HUES48 (cell line): Measurements from ENCODE around the gene PAPPA.

Experiments used
- H3K27ac ChIP-seq: one replicate; pipeline ENCODE4 v1.7.0; 2013; ENCODE audit warnings: low read depth, low read length, inconsistent platforms
- H3K27me3 ChIP-seq: 2 replicates; pipeline ENCODE4 v1.6.1; 2013; ENCODE audit warnings: mild to moderate bottlenecking, low read length; ENCODE audit not compliant: control insufficient read depth, insufficient read depth
- H3K36me3 ChIP-seq: 2 replicates; pipeline ENCODE4 v1.6.1; 2013; ENCODE audit warnings: low read length; ENCODE audit not compliant: control insufficient read depth, insufficient read depth
- H3K4me1 ChIP-seq: 2 replicates; pipeline ENCODE4 v1.6.1; 2013; ENCODE audit warnings: mild to moderate bottlenecking, low read length; ENCODE audit not compliant: control insufficient read depth, insufficient read depth
- H3K4me3 ChIP-seq: 2 replicates; pipeline ENCODE4 v1.5.1; 2013; ENCODE audit warnings: mild to moderate bottlenecking, low read depth, low read length
- H3K9ac ChIP-seq: 2 replicates; pipeline ENCODE4 v1.6.1; 2013; ENCODE audit warnings: mild to moderate bottlenecking, low read depth, low read length, moderate library complexity
- H3K9me3 ChIP-seq: 2 replicates; pipeline ENCODE4 v1.6.1; 2013; ENCODE audit warnings: low read length; ENCODE audit not compliant: control insufficient read depth, insufficient read depth

Gene PAPPA

DNA sequence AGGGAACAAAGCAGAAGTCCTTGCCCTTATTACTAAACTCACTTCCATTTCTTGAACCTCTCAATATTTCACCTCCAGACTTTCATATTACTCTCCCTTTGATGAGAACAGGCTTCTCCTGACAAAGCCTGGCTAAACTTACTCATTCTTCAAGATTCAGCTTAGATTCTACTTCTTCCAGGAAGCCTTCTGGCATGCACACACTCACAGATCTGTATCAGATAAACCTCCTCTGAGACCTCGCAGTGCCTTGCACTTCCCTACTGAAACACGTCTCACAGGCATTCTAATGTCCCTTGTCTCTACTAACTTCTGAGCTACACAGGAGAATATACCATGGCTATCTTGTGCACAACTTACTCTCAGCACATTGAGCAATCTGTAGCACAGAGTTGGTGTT lies 16.6 kb upstream of the PAPPA start:
- no peaks in the 10 kb centered on the region for H3K9me3 ChIP-seq
- H3K4me1 ChIP-seq = no peaks in the 10 kb centered on the region
- H3K27me3 ChIP-seq = no peaks in the 10 kb centered on the region
- H3K9ac ChIP-seq = no peak overlapping the region
- H3K36me3 ChIP-seq = no peaks in the 10 kb centered on the region
- no peak overlapping the region for H3K27ac ChIP-seq
- H3K4me3 ChIP-seq = no peak overlapping the region

DNA sequence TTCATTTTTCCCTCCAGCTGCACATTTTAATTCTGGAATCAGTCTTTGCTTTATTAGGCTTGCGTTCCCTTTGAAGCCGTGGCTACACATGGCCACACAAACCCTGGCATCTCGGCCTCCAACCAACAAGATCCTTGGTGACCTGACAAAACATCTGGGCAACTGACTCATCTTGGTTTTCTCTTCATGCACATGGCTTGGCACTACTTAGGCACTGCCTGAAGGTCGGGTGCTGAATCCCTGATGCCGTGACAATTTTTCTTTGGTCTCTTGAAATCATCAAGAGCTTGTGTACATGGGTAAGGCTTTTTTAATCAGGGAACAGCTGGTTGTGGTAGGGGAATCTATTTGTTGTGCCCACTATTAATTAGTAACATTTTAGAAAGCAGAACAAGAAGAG lies 16.0 kb upstream of the PAPPA start:
- Histone ChIP-seq H3K9ac (no peak overlapping the region), H3K9me3 (no peaks in the 10 kb centered on the region), H3K36me3 (no peaks in the 10 kb centered on the region), H3K4me1 (no peaks in the 10 kb centered on the region), H3K27me3 (no peaks in the 10 kb centered on the region), H3K27ac (no peak overlapping the region), H3K4me3 (no peak overlapping the region)

DNA sequence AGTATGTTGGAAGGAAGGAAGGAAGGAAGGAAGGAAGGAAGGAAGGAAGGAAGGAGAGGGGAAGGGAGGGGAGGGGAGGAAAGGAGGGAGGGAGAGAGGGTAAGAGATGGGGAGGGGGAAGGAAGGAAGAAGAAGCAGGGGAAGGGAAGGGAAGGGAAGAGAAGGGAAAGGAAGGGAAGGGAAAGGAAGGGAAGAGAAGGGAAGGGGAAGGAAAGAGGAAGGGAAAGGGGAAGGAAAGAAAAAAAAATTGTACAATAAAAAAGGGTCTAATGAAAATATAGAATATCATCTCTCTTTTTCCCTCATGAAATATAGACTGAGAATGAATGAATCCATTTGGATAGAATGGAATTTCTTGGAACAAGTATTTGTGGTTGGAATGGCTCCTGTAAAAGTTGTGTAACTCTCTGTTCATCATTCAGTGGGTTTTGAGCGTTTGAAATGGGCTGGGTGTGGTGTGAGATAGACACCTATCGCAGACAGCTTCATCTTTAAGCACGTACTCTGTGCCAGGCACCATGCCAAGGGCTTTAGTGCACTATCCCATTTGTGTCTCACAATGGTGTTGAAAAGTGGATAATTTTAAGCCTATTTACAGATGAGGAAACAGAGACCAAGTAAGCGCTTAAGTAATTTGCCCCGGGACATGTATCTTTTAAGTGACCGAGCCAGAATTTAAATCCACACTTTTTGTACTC lies 11.6 kb upstream of the PAPPA start:
- Histone ChIP-seq H3K9ac (no peak overlapping the region), H3K9me3 (no peaks in the 10 kb centered on the region), H3K4me1 (no peaks in the 10 kb centered on the region), H3K27me3 (no peaks in the 10 kb centered on the region), H3K27ac (no peak overlapping the region), H3K4me3 (no peak overlapping the region), H3K36me3 (no peaks in the 10 kb centered on the region)

DNA sequence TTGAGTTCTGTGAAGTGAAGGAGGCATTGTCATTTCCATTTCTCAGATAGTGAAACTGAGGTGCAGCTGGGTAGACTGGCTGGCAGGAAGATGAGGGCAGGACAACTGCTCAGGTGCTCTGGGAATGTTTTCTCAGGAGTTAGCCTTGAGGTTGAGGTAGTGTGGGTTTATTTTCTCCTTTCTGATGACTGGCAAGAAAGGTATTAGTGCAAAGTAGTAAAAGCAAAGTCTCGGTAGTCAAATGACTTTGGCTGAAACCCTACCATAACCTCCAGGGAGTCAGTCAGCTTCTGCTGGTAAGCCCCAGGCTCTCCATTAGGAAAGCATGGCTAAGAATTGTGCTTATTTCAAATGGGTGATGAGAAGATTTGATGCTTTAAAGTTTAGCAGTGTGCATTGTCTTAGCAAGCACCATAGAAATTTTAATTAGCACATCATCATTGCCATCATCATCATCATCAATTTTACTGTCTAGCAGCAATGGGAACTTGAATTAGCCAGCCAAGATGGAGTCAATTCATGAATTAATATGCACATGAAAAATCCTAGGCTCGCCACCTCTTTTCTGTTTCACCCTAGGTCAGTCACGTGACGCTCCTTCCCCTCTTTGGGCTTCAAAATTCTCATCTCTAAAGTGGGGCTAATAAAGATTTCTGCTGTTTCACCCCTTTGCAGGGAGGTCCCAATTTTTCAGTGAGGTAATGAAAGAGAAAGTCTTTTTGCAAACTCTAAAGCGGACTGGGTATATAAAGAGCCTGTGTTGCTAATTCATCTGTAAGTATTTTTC lies 10.7 kb upstream of the PAPPA start:
- Histone ChIP-seq H3K9ac (no peak overlapping the region), H3K4me3 (no peak overlapping the region), H3K4me1 (no peaks in the 10 kb centered on the region), H3K9me3 (no peaks in the 10 kb centered on the region), H3K27ac (no peak overlapping the region), H3K36me3 (no peaks in the 10 kb centered on the region), H3K27me3 (no peaks in the 10 kb centered on the region)

DNA sequence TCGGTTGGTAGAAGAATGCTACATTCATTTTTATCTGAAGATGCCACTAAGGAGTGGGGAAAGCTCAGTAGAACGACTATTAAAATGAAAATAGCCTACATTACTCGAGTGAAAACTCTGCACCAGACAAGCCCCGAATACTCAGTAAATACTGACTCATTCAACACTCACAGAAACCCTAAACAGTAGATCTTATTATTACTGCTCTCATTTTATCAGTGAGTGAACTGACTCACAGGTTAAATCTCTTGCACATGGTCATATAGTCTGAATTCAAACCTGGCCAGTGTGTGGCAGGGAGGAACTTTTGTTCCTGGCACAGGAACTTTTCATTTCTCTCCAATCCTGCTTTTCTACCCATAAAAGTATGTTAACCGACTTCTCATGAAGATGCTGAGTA lies 9.6 kb upstream of the PAPPA start:
- no peak overlapping the region for H3K9ac ChIP-seq
- no peak overlapping the region for H3K4me3 ChIP-seq
- H3K27ac ChIP-seq = no peak overlapping the region
- H3K4me1 ChIP-seq = no peaks in the 10 kb centered on the region
- no peaks in the 10 kb centered on the region for H3K27me3 ChIP-seq
- no peaks in the 10 kb centered on the region for H3K9me3 ChIP-seq
- H3K36me3 ChIP-seq = no peaks in the 10 kb centered on the region

DNA sequence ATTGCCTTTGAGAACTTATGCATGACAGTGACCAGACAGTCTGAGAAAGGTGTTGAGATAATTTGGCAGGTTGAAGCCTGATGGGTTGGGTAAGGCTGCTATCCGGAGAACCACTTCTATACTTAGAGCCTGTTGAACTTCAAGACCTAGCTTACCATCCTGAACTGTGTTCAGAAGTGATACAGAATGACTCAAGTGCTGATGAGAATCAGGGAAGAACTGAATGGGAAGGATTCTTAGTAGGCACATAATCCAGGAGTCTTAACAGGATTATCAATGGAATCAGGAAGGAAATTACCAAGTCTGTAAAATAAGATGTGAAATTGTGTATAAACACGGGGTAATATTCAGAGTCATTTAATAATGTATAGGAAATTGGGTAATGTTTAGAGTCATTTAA lies 9.0 kb upstream of the PAPPA start:
- Histone ChIP-seq H3K9ac (no peak overlapping the region), H3K4me3 (no peak overlapping the region), H3K9me3 (no peaks in the 10 kb centered on the region), H3K36me3 (no peaks in the 10 kb centered on the region), H3K27me3 (no peaks in the 10 kb centered on the region), H3K4me1 (no peaks in the 10 kb centered on the region), H3K27ac (no peak overlapping the region)

DNA sequence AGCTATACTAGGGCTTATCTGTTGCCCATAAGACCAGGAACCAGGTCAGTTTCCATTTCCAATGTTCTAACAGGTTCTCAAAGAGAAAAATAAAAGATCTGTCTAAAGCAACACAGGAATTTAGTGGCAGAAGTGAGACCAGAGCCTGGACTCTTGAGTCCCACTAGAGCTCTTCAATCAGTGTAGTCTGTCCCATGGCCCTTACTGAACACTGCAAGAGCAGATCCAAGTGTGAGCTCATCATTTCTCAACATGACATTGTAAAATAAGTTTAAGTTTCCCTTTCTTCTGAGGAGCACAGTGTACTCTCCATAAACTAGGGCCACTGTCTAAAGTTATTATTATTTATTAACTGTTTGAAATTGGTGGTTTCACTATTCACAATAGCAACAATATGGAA lies 8.6 kb upstream of the PAPPA start:
- Histone ChIP-seq H3K9ac (no peak overlapping the region), H3K27ac (no peak overlapping the region), H3K4me1 (no peaks in the 10 kb centered on the region), H3K4me3 (no peak overlapping the region), H3K36me3 (no peaks in the 10 kb centered on the region), H3K27me3 (no peaks in the 10 kb centered on the region), H3K9me3 (no peaks in the 10 kb centered on the region)

DNA sequence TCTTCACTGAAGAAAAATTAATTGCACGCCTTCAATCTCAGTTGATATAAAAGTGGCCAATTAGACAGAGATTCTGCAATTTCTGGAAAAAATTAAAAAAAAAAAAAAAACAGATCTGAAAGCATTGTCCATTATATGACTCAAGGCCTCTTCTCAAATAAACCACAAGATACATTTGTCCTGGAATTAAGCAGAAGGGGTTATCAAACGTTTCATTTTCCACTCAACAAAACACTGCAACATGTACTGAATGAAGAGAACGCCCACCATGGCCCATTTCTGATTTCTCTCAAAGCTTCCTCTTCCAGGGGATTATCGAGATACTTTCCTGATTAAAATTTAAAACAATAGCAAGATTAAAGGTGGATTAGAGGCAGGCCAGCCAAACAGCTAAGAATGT lies 5.8 kb upstream of the PAPPA start:
- no peaks in the 10 kb centered on the region for H3K9me3 ChIP-seq
- no peak overlapping the region for H3K27ac ChIP-seq
- H3K9ac ChIP-seq = no peak overlapping the region
- peaks cover 15% of the 10 kb centered on the region for H3K27me3 ChIP-seq
- H3K4me1 ChIP-seq = peaks cover 8% of the 10 kb centered on the region; the same call in 1 of the 2 replicates
- no peak overlapping the region for H3K4me3 ChIP-seq
- H3K36me3 ChIP-seq = no peaks in the 10 kb centered on the region

DNA sequence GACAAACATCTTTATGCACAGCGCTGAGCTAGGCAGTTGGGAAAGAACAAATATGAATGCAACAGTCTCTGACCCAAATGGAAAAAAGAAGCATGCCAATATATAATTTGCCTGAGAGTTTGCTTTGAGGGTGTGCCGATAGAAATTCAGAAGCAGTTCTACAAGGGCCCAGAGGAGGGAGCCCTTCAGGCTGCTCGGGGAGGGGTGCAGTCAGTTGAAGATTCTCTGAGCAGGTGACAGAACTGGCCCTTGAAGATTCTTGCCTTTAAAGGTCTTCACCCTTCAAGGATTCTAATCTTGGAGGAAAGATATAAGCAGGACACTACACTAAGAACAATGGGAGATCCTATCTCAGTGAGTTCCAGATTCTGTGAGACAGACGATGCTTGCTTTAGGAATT lies 3.7 kb upstream of the PAPPA start:
- H3K36me3 ChIP-seq = no peaks in the 10 kb centered on the region
- H3K9me3 ChIP-seq = no peaks in the 10 kb centered on the region
- no peak overlapping the region for H3K4me3 ChIP-seq
- peaks cover 27% of the 10 kb centered on the region for H3K27me3 ChIP-seq
- H3K27ac ChIP-seq = no peak overlapping the region
- H3K9ac ChIP-seq = no peak overlapping the region
- peaks cover 11% of the 10 kb centered on the region; the same call in 1 of the 2 replicates for H3K4me1 ChIP-seq

DNA sequence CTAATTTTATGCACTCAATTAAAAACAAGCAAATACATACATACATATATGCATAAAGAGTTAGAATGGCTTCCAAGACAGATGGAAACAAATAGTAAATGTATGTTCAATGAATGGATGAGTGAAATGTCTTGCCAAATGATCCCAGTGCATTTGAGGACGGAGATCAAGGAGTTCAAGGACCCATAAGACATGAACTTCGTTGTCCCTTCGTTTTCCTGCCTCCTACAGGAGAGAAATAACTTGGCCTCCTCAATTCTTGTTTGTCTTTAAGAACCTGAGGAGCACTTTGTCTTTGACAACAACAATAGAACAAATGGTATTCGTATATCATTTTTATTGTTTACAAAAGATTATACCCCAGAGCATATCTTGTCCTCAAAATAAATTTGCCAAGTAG lies 2.4 kb upstream of the PAPPA start:
- no peak overlapping the region for H3K9ac ChIP-seq
- H3K27me3 ChIP-seq = peaks cover 40% of the 10 kb centered on the region
- H3K4me3 ChIP-seq = no peak overlapping the region
- no peaks in the 10 kb centered on the region for H3K36me3 ChIP-seq
- H3K27ac ChIP-seq = no peak overlapping the region
- H3K4me1 ChIP-seq = peaks cover 20% of the 10 kb centered on the region
- H3K9me3 ChIP-seq = no peaks in the 10 kb centered on the region

DNA sequence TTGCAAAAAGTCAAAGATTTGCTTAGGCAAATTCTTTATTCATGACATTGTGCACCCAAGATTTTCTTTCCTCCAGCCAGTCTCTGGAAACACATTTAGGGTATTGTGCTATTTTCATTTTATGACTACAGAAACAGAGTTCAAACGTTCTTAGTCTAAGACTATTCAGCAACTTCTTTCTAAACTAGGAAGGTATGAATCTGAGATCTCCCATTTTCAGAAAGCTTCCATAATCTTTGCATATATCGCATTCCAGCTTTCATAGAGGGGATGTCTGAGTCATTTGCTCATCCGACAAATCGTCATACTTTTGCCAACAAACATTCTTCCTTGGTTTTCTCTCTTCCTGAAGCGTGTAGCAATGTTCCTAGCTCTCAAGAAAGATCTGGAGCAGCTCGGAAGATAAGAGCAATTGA lies 1.6 kb upstream of the PAPPA start:
- Histone ChIP-seq H3K36me3 (no peaks in the 10 kb centered on the region), H3K27ac (no peak overlapping the region), H3K4me1 (peaks cover 28% of the 10 kb centered on the region), H3K27me3 (peaks cover 48% of the 10 kb centered on the region), H3K9ac (no peak overlapping the region), H3K9me3 (no peaks in the 10 kb centered on the region), H3K4me3 (no peak overlapping the region)
